ENCODE data around the gene TRPV3.
"Not testable (repeated sequence)": the region's sequence is repeated elsewhere in the genome, so short reads cannot be mapped to it uniquely, and the experiment has no call there.

TRPV3 gene

DNA sequence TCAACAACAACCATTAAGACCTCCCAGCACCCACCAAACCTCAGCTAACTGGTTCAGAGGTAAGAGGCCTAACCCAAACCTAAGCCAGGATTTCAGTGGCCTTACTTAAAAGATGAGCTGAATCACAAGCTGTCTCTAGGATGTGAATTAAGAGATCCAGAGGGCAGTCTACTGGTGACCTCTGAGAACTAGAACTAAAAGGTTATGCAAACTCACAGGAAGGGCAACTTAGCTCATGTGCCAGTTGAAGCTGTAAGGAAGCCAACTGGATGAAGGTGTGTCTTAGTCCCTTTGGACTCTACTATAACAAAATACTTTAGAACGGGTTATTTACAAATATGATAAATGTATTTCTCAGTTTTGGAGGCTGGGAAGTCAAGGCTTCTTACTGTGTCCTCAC is 91.3 kb downstream of the TRPV3 start:
- DNase-seq, result not testable (repeated sequence)
